IMR-90 (cell line): ENCODE results near the gene TJP1. TPM values are rescaled to one million over a fixed set of nuclear protein-coding genes. Genes with fewer than 3 reads are reported as not detected.

ENCODE experiments used
- ATAC-seq: fragments of 200-7000 bp; cut with Tn5 transposase; 2 replicates; pipeline ENCODE4 v1.9.1; 2020; ENCODE audit warnings: low read depth, mild to moderate bottlenecking, moderate library complexity
- BruUV-seq: library from RNA; stranded (reverse); fragments of 400-500 nt; replicated peaks from 2 replicates; lab custom pipeline; 2021; lab: Mats Ljungman, UMichigan
- CTCF ChIA-PET: fragments of 300-600 bp; formaldehyde crosslinking; extraction: SDS; loops from one replicate; lab custom pipeline; 2021; ENCODE audit warnings: antibody characterized with exemption; lab: Yijun Ruan, JAX
- POLR2A ChIA-PET: fragments of 300-600 bp; sonication (Branson Sonifier 250); formaldehyde crosslinking; loops from one replicate; lab custom pipeline; 2022; ENCODE audit warnings: antibody characterized with exemption; ENCODE audit not compliant: unreplicated experiment; lab: Charles Lee
- DNase-seq: peaks from one replicate; pipeline ENCODE4 v3.0.0; 2013
- H2AFZ ChIP-seq: replicated peaks from 2 replicates; pipeline ENCODE3; 2013; ENCODE audit warnings: low read length, mild to moderate bottlenecking; ENCODE audit not compliant: poor library complexity
- H2AK5ac ChIP-seq: 2 replicates; pipeline ENCODE4 v1.6.1; 2013; ENCODE audit warnings: low read depth, low read length, inconsistent platforms
- H2AK9ac ChIP-seq: replicated peaks from 2 replicates; pipeline ENCODE3; 2013; ENCODE audit warnings: mild to moderate bottlenecking, low read depth, low read length, moderate library complexity; ENCODE audit not compliant: poor library complexity
- H2BK120ac ChIP-seq: 2 replicates; pipeline ENCODE4 v1.6.1; 2013; ENCODE audit warnings: low read depth, low read length, inconsistent platforms
- H2BK15ac ChIP-seq: 3 replicates; pipeline ENCODE4 v1.6.1; 2013; ENCODE audit warnings: low read depth, low read length, inconsistent platforms
- H2BK20ac ChIP-seq: 2 replicates; pipeline ENCODE4 v1.6.1; 2013; ENCODE audit warnings: low read depth, mild to moderate bottlenecking, inconsistent platforms, low read length, moderate library complexity
- H2BK5ac ChIP-seq: 2 replicates; pipeline ENCODE4 v1.6.1; 2013; ENCODE audit warnings: mild to moderate bottlenecking, low read depth, low read length, inconsistent platforms; ENCODE audit not compliant: poor library complexity, severe bottlenecking
- H3K14ac ChIP-seq: replicated peaks from 2 replicates; pipeline ENCODE4 v1.6.1; 2013; ENCODE audit warnings: low read depth, low read length, inconsistent platforms
- H3K18ac ChIP-seq: 2 replicates; pipeline ENCODE4 v1.6.1; 2013; ENCODE audit warnings: low read depth, low read length, control low read depth
- H3K23ac ChIP-seq: 2 replicates; pipeline ENCODE4 v1.6.1; 2013; ENCODE audit warnings: low read depth, low read length, inconsistent platforms
- H3K27ac ChIP-seq: 2 replicates; pipeline ENCODE4 v1.5.1; 2013; ENCODE audit warnings: mild to moderate bottlenecking, control low read depth, low read length; ENCODE audit not compliant: insufficient read depth
- H3K27me3 ChIP-seq: 2 replicates; pipeline ENCODE4 v1.6.1; 2013; ENCODE audit warnings: low read length; ENCODE audit not compliant: control insufficient read depth, insufficient read depth
- H3K36me3 ChIP-seq: 2 replicates; pipeline ENCODE4 v1.6.1; 2013; ENCODE audit warnings: low read length, mixed read lengths; ENCODE audit not compliant: control insufficient read depth, insufficient read depth
- H3K4ac ChIP-seq: 2 replicates; pipeline ENCODE4 v1.6.1; 2013; ENCODE audit warnings: low read depth, low read length, inconsistent platforms
- H3K4me1 ChIP-seq: 2 replicates; pipeline ENCODE4 v1.6.1; 2013; ENCODE audit warnings: low read length, mixed read lengths; ENCODE audit not compliant: control insufficient read depth, insufficient read depth
- H3K4me2 ChIP-seq: 2 replicates; pipeline ENCODE4 v1.6.1; 2013; ENCODE audit warnings: low read depth, mild to moderate bottlenecking, control low read depth, low read length, moderate library complexity
- H3K4me3 ChIP-seq: 2 replicates; pipeline ENCODE4 v1.5.1; 2013; ENCODE audit warnings: low read depth, mild to moderate bottlenecking, control low read depth, low read length, moderate library complexity; ENCODE audit not compliant: insufficient read depth
- H3K56ac ChIP-seq: 2 replicates; pipeline ENCODE4 v1.6.1; 2013; ENCODE audit warnings: low read length, inconsistent platforms; ENCODE audit not compliant: insufficient read depth; ENCODE audit errors: extremely low read depth
- H3K79me1 ChIP-seq, 2 experiments: 2 replicates each; pipeline ENCODE4 v1.6.1; 2013; ENCODE audit warnings: low read length in 2 of 2, inconsistent platforms in 1 of 2, low read depth in 1 of 2
- H3K9ac ChIP-seq: 2 replicates; pipeline ENCODE4 v1.6.1; 2013; ENCODE audit warnings: low read depth, low read length, control low read depth
- H3K9me1 ChIP-seq: 2 replicates; pipeline ENCODE4 v1.6.1; 2013; ENCODE audit warnings: low read length, inconsistent platforms; ENCODE audit not compliant: insufficient read depth
- H3K9me3 ChIP-seq: 2 replicates; pipeline ENCODE4 v1.6.1; 2013; ENCODE audit warnings: low read length; ENCODE audit not compliant: control insufficient read depth, insufficient read depth
- H4K20me1 ChIP-seq: 2 replicates; pipeline ENCODE4 v1.6.1; 2013; ENCODE audit warnings: low read length, inconsistent platforms; ENCODE audit not compliant: insufficient read depth
- H4K5ac ChIP-seq: 2 replicates; pipeline ENCODE4 v1.6.1; 2013; ENCODE audit warnings: mild to moderate bottlenecking, low read depth, low read length, control low read depth
- H4K8ac ChIP-seq, 2 experiments: 2 replicates each; pipeline ENCODE4 v1.6.1; 2013; ENCODE audit warnings: low read depth in 2 of 2, low read length in 2 of 2, control low read depth in 1 of 2, inconsistent platforms in 1 of 2
- H4K91ac ChIP-seq: 2 replicates; pipeline ENCODE4 v1.6.1; 2013; ENCODE audit warnings: low read depth, low read length, inconsistent platforms; ENCODE audit not compliant: insufficient read depth
- BHLHE40 ChIP-seq: fragments of 150-350 bp; IDR thresholded peaks from 2 replicates; pipeline ENCODE4 v1.6.1; 2016; ENCODE audit warnings: mild to moderate bottlenecking, low read depth, low read length
- CEBPB ChIP-seq: IDR thresholded peaks from 2 replicates; pipeline ENCODE4 v1.6.1; 2012; ENCODE audit warnings: low read depth, low read length, improper control_type of control experiment
- ELK1 ChIP-seq: fragments of 150-350 bp; IDR thresholded peaks from 2 replicates; pipeline ENCODE4 v1.6.1; 2016; ENCODE audit warnings: low read depth, mild to moderate bottlenecking, low read length, moderate library complexity, borderline replicate concordance
- FOS ChIP-seq: fragments of 150-350 bp; IDR thresholded peaks from 2 replicates; pipeline ENCODE4 v1.6.1; 2016; ENCODE audit warnings: low read depth, low read length
- MAFK ChIP-seq: IDR thresholded peaks from 2 replicates; pipeline ENCODE4 v1.6.1; 2012; ENCODE audit warnings: low read depth, low read length, improper control_type of control experiment
- MAZ ChIP-seq: IDR thresholded peaks from 2 replicates; pipeline ENCODE4 v1.6.1; 2012; ENCODE audit warnings: low read depth, mild to moderate bottlenecking, low read length, improper control_type of control experiment, moderate library complexity, borderline replicate concordance
- MXI1 ChIP-seq: IDR thresholded peaks from 2 replicates; pipeline ENCODE4 v1.6.1; 2012; ENCODE audit warnings: low read depth, mild to moderate bottlenecking, low read length, moderate library complexity, borderline replicate concordance
- POLR2A ChIP-seq: IDR thresholded peaks from 2 replicates; pipeline ENCODE4 v1.6.1; 2012; ENCODE audit warnings: mild to moderate bottlenecking, low read depth, low read length
- RAD21 ChIP-seq: IDR thresholded peaks from 2 replicates; pipeline ENCODE4 v1.6.1; 2012; ENCODE audit warnings: low read length, improper control_type of control experiment
- RCOR1 ChIP-seq: IDR thresholded peaks from 2 replicates; pipeline ENCODE4 v1.6.1; 2012; ENCODE audit warnings: mild to moderate bottlenecking, low read length, improper control_type of control experiment; ENCODE audit not compliant: insufficient replicate concordance
- WGBS, 2 experiments: methylation state at CpG; one replicate each; pipeline versions ENCODE4 v1.1.5 to v1.1.7; 2013; ENCODE audit warnings: missing lambda C conversion rate in 2 of 2; ENCODE audit not compliant: insufficient read length in 1 of 2; ENCODE audit errors: extremely low coverage in 2 of 2; 5-methylcytosine and 5-hydroxymethylcytosine counted together
- dilution Hi-C: fragments of 300-500 bp; cut with HindIII; formaldehyde crosslinking; loops from one replicate; pipeline ENCODE4 v1.14.3; 2018; ENCODE audit warnings: low sequenced_read_pairs; ENCODE audit not compliant: unreplicated experiment
- in situ Hi-C: fragments of 300-500 bp; cut with MboI; formaldehyde crosslinking; loops from 3 replicates; pipeline ENCODE4 v1.14.3; 2019; ENCODE audit warnings: low sequenced_read_pairs, inconsistent platforms, mixed read lengths
- intact Hi-C: fragments of 100-400 bp; cut with micrococcal nuclease; formaldehyde crosslinking; loops from 2 replicates; pipeline ENCODE4 v1.10.0; 2022
- polyA plus RNA-seq, 3 experiments: library from polyadenylated mRNA; depleted of rRNA; stranded (reverse); fragments of >200 nt; gene quantifications; 2 replicates each; pipeline ENCODE4 v1.2.3, GENCODE V29; 2012; ENCODE audit warnings: low replicate concordance in 1 of 3
- total RNA-seq: library from RNA; depleted of rRNA; stranded (reverse); fragments of >200 nt; gene quantifications from 2 replicates; pipeline ENCODE4 v1.2.3, GENCODE V29; 2012

The TJP1 gene
- total and polyA plus RNA-seq, 2 of the 4 experiments (the other 2 are of a cell fraction), result 42.2 to 43.4 TPM

- in situ Hi-C loops, result loop anchor here (10.0 to 25.0 kb wide), 2 partner anchors 265 to 392 kb away; no protein-coding TSS in a partner anchor
- Histone ChIP-seq H3K14ac (no peak overlapping the region), H4K20me1 (no peaks in the 10 kb centered on the region), H2BK15ac (no peak overlapping the region), H3K9me3 (no peaks in the 10 kb centered on the region), H3K56ac (no peak overlapping the region), H2BK20ac (0 out of 2 replicates have a peak overlapping the region, but pooled peaks have one; percentile 15), H2AK5ac (0 out of 2 replicates have a peak overlapping the region, but pooled peaks have one; percentile 30), H3K4me3 (no peak overlapping the region), H4K5ac (no peak overlapping the region), H3K79me1 (no peaks in the 10 kb centered on the region), H3K4ac (peak overlapping the region; percentile 62; the same call in 1 of the 2 replicates), H3K9ac (no peak overlapping the region), H3K4me1 (peaks cover 14% of the 10 kb centered on the region), H4K91ac (no peak overlapping the region), H2BK5ac (no peak overlapping the region), H3K27me3 (peaks cover 7% of the 10 kb centered on the region; the same call in 1 of the 2 replicates), H3K23ac (no peak overlapping the region), H2BK120ac (peak overlapping the region; percentile 84; the same call in 1 of the 2 replicates), H2AK9ac (no peak overlapping the region), H4K8ac (no peak overlapping the region), H3K18ac (no peak overlapping the region), H3K9me1 (peaks cover 11% of the 10 kb centered on the region; the same call in 1 of the 2 replicates), H2AFZ (no peak overlapping the region), H3K36me3 (no peaks in the 10 kb centered on the region), H3K4me2 (no peak overlapping the region), H3K27ac (no peak overlapping the region)
- DNase-seq (peak; percentile 34), ATAC-seq (no peak)
- no TSS peak for BruUV-seq
- intact Hi-C loops, result loop anchor here (5.0 to 10.0 kb wide), 3 partner anchors 58 to 535 kb away; no protein-coding TSS in a partner anchor
- ChIA-PET POLR2A (no interaction called here), CTCF (interaction anchor here (1.4 kb wide), 1 partner anchor 256 kb away, joined by 4 read pairs; no protein-coding TSS in a partner anchor)
- 70% methylated on average over 6 of the region's 9 CpGs; no CpG with 5 or more reads in 1 of the 2 experiments for WGBS, 2 experiments
- dilution Hi-C loops, result no loop called here
- TF ChIP-seq BHLHE40, result no peak
- TF ChIP-seq ELK1, result no peak
- TF ChIP-seq MAFK, result no peak
- TF ChIP-seq FOS, result no peak
- no peak for TF ChIP-seq RCOR1
- TF ChIP-seq POLR2A, result no peak
- no peak for TF ChIP-seq RAD21
- peak; percentile 48; the same call in 1 of the 2 replicates for TF ChIP-seq MXI1
- TF ChIP-seq CEBPB, result peak; percentile 11; the same call in 1 of the 2 replicates
- no peak for TF ChIP-seq MAZ
These were observed 152.4 kb downstream of the TJP1 start for GRCh38 chr15:29669823-29670222.
